H1 (cell line): ENCODE results near the gene CCR1. TPM values are rescaled to one million over a fixed set of nuclear protein-coding genes. Genes with fewer than 3 reads are reported as not detected.

ENCODE experiments used
- BRCA1 ChIP-seq: IDR thresholded peaks from 2 replicates; pipeline ENCODE4 v1.6.1; 2012; ENCODE audit warnings: low read depth, low read length, improper control_type of control experiment
- SUZ12 ChIP-seq: fragments of 200-600 bp; sonication (generic); IDR thresholded peaks from 2 replicates; pipeline ENCODE4 v1.6.1; 2012; ENCODE audit warnings: mild to moderate bottlenecking, inconsistent platforms, low read length, moderate library complexity, mixed read lengths
- ZNF274 ChIP-seq: IDR thresholded peaks from 2 replicates; pipeline ENCODE4 v1.7.0; 2012; ENCODE audit warnings: low read length, borderline replicate concordance; ENCODE audit errors: extremely low read depth
- polyA plus RNA-seq, 7 experiments: library from polyadenylated mRNA; depleted of rRNA in 3 of 7; stranded (reverse) in 5 of 7; unstranded in 2 of 7; fragments of >200 nt in 5 of 7; fragments of 200-250 nt in 2 of 7; gene quantifications; 1 replicate in 5 of 7; 2 replicates in 1 of 7; 4 replicates in 1 of 7; pipeline versions ENCODE4 v1.2.1 to v1.2.3, GENCODE V29; 2011 to 2013; ENCODE audit warnings: missing spikeins in 2 of 7, mixed read lengths in 2 of 7
- total RNA-seq: library from RNA; stranded (reverse); fragmentation: NEBNext Ultra II Directional; extraction: Animal tissue kit (Norgen Biotek cat#: 25700); gene quantifications from 2 replicates; pipeline ENCODE4 v1.2.1, GENCODE V29; 2021

Gene CCR1
- total and polyA plus RNA-seq, 2 of the 8 experiments (the other 6 are each of a cell fraction or from before 2014, with no cell fraction given): not detected

DNA sequence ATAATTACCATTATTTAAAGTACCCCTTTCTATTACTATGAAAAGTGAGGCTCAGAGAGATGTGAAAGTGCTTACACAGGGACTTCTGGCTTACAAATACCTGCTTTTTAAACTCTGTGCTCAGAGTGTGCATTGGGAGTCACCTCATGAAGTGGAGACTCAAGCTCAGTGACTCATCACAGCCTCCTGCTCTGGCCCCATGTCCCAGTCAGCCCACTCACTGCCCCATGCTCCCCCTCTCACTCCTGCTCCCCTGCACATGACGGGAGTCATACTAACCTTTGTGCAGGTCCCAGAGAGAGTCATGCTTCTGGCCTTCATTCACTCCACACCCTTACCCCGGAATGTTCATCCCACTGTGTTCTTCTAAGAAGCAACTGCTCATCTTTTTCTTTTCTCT lies 20.2 kb downstream of the CCR1 start (continued):
- TF ChIP-seq ZNF274 (no peak), BRCA1 (no peak), SUZ12 (no peak)
